Thoracic aorta (tissue), 2 donors: ENCODE results near the gene CDK5. TPM values are rescaled to one million over a fixed set of nuclear protein-coding genes. Genes with fewer than 3 reads are reported as not detected.

Experiments used
- ATAC-seq: fragments of 150-250 bp; one replicate; pipeline ENCODE4 v1.8.0; 2017; ENCODE audit warnings: low read depth; ENCODE audit not compliant: insufficient number of reproducible peaks, low FRiP score
- DNase-seq: peaks from one replicate; pipeline ENCODE4 v3.0.0-alpha.2; 2020; ENCODE audit warnings: low spot score
- H3K27ac ChIP-seq, 2 donors: fragments of 200-600 bp; sonication (generic); 1 replicate in 1 of 2; 2 replicates in 1 of 2; pipeline ENCODE4 v1.5.1; 2016; ENCODE audit warnings: mild to moderate bottlenecking in 2 of 2, moderate library complexity in 2 of 2
- H3K27me3 ChIP-seq: fragments of 200-600 bp; sonication (generic); replicated peaks from 2 replicates; pipeline ENCODE4 v1.6.0; 2016; ENCODE audit warnings: mild to moderate bottlenecking; ENCODE audit not compliant: insufficient read depth
- H3K36me3 ChIP-seq: fragments of 200-600 bp; sonication (generic); one replicate; pipeline ENCODE4 v1.5.1; 2016
- H3K4me1 ChIP-seq, 2 donors: fragments of 200-600 bp; sonication (generic); 1 replicate in 1 of 2; 2 replicates in 1 of 2; pipeline versions ENCODE4 v1.5.1 to v1.6.0; 2016; ENCODE audit warnings: low read depth in 2 of 2, mild to moderate bottlenecking in 1 of 2; ENCODE audit not compliant: control insufficient read depth in 1 of 2
- H3K4me3 ChIP-seq: fragments of 200-600 bp; sonication (generic); 2 replicates; pipeline ENCODE4 v1.5.1; 2016; ENCODE audit warnings: mild to moderate bottlenecking
- H3K9me3 ChIP-seq: fragments of 200-600 bp; sonication (generic); 2 replicates; pipeline ENCODE4 v1.5.1; 2016
- total RNA-seq, 2 donors: library from RNA; depleted of rRNA; stranded (reverse); fragments of >200 nt; gene quantifications; one replicate each; pipeline versions ENCODE4 v1.1.0 to v1.2.3, GENCODE V29; 2016
- TF ChIP-seq, protein P1 (sequence below): fragments of 200-600 bp; sonication (generic); IDR thresholded peaks from one replicate; pipeline ENCODE4 v1.5.1; 2019; ENCODE audit warnings: antibody characterized with exemption

Gene CDK5
- total RNA-seq, 2 donors from 2014 or later, result 1.8 to 3.1 TPM

DNA sequence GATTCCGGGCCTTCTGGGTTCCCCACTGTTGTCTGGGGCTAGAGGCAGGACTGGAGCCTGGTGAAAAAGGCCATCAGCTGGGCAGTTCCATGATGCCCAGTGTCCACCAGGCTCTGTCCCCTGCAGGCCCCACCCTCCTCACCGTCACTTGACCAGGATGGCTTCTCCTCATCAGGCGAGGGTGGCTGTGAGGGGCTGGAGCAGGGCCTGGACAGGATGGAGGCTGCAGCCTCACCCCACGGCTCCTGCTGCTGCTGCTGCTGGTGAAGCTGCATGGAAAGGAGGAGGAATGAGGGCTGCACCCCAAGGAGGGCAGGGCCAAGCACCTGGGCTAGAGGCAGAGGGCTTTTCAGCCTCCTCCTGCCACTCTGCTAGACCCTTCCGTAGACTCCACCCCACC lies 41.7 kb downstream of the CDK5 start:
- Histone ChIP-seq H3K9me3 (no peaks in the 10 kb centered on the region), H3K36me3 (no peaks in the 10 kb centered on the region), H3K27me3 (no peaks in the 10 kb centered on the region), H3K27ac (no peak overlapping the region), H3K4me3 (no peak overlapping the region), H3K4me1 (peaks cover 9 to 26% of the 10 kb centered on the region in 2 donors)
- ATAC-seq (no peak), DNase-seq (no peak)
- TF ChIP-seq, protein P1, sequence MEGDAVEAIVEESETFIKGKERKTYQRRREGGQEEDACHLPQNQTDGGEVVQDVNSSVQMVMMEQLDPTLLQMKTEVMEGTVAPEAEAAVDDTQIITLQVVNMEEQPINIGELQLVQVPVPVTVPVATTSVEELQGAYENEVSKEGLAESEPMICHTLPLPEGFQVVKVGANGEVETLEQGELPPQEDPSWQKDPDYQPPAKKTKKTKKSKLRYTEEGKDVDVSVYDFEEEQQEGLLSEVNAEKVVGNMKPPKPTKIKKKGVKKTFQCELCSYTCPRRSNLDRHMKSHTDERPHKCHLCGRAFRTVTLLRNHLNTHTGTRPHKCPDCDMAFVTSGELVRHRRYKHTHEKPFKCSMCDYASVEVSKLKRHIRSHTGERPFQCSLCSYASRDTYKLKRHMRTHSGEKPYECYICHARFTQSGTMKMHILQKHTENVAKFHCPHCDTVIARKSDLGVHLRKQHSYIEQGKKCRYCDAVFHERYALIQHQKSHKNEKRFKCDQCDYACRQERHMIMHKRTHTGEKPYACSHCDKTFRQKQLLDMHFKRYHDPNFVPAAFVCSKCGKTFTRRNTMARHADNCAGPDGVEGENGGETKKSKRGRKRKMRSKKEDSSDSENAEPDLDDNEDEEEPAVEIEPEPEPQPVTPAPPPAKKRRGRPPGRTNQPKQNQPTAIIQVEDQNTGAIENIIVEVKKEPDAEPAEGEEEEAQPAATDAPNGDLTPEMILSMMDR, result no peak

DNA sequence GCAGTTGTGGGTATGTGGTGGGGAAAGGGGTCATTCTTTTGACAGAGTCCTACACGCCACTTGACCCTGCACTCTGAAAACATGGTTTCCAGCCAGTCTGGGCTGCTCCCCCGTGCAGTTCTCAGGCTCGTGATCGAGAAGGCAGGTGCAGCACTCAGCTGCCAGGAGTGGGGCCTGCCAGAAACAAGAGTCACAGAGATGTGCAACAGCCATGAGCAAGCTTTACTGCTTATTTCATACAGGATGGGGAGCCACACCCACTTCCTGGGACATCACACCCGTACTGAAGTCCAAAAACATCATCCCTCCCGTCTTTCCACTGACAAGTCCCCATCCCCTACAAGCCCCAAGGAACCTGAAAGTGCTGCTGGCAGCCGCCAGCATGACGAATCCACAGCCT lies 42.7 kb downstream of the CDK5 start:
- Histone ChIP-seq H3K27me3 (peaks cover 2% of the 10 kb centered on the region), H3K4me3 (no peak overlapping the region), H3K4me1 (peaks cover 9 to 26% of the 10 kb centered on the region in 2 donors), H3K9me3 (no peaks in the 10 kb centered on the region), H3K27ac (no peak overlapping the region), H3K36me3 (no peaks in the 10 kb centered on the region)
- DNase-seq (no peak), ATAC-seq (no peak)
- TF ChIP-seq, protein P1, result no peak

DNA sequence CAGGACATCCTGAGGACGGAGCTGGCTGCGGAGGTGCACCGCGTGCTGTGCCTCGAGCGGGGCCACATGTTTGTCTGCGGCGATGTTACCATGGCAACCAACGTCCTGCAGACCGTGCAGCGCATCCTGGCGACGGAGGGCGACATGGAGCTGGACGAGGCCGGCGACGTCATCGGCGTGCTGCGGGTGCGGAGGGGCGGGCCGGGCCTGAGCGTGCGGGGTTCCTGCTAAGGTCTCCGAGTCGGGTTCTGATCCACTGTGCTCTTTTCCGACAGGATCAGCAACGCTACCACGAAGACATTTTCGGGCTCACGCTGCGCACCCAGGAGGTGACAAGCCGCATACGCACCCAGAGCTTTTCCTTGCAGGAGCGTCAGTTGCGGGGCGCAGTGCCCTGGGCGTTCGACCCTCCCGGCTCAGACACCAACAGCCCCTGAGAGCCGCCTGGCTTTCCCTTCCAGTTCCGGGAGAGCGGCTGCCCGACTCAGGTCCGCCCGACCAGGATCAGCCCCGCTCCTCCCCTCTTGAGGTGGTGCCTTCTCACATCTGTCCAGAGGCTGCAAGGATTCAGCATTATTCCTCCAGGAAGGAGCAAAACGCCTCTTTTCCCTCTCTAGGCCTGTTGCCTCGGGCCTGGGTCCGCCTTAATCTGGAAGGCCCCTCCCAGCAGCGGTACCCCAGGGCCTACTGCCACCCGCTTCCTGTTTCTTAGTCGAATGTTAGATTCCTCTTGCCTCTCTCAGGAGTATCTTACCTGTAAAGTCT lies 43.8 kb downstream of the CDK5 start:
- TF ChIP-seq, protein P1, result no peak
- Histone ChIP-seq H3K36me3 (no peaks in the 10 kb centered on the region), H3K27me3 (peaks cover 4% of the 10 kb centered on the region)

DNA sequence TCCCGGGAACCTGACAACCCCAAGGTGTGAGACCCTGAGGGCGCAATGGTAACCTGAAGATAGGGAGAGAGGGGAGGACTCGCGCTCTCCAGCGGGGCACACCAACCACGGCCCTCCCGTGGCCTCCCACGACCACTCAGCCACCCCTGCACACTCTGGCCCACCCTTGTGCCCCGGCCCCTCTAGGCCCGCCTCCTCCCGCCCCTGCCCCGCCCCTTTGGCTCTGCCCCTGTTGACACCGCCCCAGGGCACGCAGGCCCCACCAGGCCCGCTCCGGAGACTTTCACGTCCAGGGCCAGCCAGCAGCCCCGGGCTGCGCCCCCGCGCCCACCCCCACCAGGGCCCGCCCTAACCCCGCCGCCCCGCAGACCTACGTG lies 44.4 kb downstream of the CDK5 start:
- H3K27me3 ChIP-seq, result peaks cover 4% of the 10 kb centered on the region
- H3K4me1 ChIP-seq, result peaks cover 9 to 22% of the 10 kb centered on the region in 2 donors
- DNase-seq (no peak), ATAC-seq (no peak)
- H3K27ac ChIP-seq, result no peak overlapping the region
- TF ChIP-seq, protein P1, result no peak
- H3K9me3 ChIP-seq, result no peaks in the 10 kb centered on the region
- no peaks in the 10 kb centered on the region for H3K36me3 ChIP-seq
- H3K4me3 ChIP-seq, result peak overlapping the region; percentile 66

More for the DNA sequence above, 43.8 kb downstream of the CDK5 start:
- peak overlapping the region; percentile 66 for H3K4me3 ChIP-seq
- no peak overlapping the region for H3K27ac ChIP-seq
- DNase-seq (peak; percentile 27), ATAC-seq (no peak)
- no peaks in the 10 kb centered on the region for H3K9me3 ChIP-seq
- H3K4me1 ChIP-seq, result peaks cover 9 to 23% of the 10 kb centered on the region in 2 donors

DNA sequence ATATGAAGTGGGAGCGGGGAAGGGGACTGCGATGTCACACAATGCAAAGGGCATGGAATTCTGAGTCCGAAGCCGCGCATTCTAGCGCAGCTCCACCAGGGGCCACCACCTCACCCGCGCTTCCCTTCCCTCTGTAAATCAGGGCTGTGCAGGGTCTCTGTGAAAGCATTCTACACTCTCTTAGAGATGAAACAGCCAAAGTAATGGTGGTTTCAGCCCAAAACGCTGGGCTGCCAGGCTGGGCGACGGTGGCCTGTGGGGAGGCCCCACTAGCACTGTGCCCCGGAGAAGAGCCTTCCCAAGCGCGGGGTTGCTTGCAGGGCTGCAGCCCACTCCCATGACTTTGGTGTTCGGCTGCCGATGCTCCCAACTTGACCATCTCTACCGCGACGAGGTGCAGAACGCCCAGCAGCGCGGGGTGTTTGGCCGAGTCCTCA lies 44.8 kb downstream of the CDK5 start:
- H3K9me3 ChIP-seq, result no peaks in the 10 kb centered on the region
- no peak overlapping the region for H3K27ac ChIP-seq
- H3K36me3 ChIP-seq, result no peaks in the 10 kb centered on the region
- H3K4me1 ChIP-seq, result peaks cover 9 to 18% of the 10 kb centered on the region in 2 donors
- no peak overlapping the region for H3K4me3 ChIP-seq
- peaks cover 4% of the 10 kb centered on the region for H3K27me3 ChIP-seq
- TF ChIP-seq, protein P1, result peak; percentile 43
- ATAC-seq, result no peak
- DNase-seq, result no peak
